GM10248 (cell line): ENCODE results near the gene C5orf63.
"Not testable (repeated sequence)": the region's sequence is repeated elsewhere in the genome, so short reads cannot be mapped to it uniquely, and the experiment has no call there.

ENCODE experiments used
- CTCF ChIA-PET: fragments of 300-600 bp; sonication (Branson Sonifier 250); formaldehyde crosslinking; extraction: SDS; loops from one replicate; lab custom pipeline; 2021; ENCODE audit warnings: antibody characterized with exemption; lab: Yijun Ruan, JAX
- POLR2A ChIA-PET: fragments of 350-650 bp; sonication (Branson Sonifier 250); formaldehyde crosslinking; extraction: SDS; loops from one replicate; lab custom pipeline; 2020; ENCODE audit warnings: antibody characterized with exemption; lab: Yijun Ruan, JAX
- DNase-seq: peaks from one replicate; pipeline ENCODE4 v3.0.0; 2012; ENCODE audit errors: extremely low spot score
- TF ChIP-seq, protein P1 (sequence below): IDR thresholded peaks from 2 replicates; pipeline ENCODE4 v1.5.1; 2012; ENCODE audit warnings: mild to moderate bottlenecking, low read depth; ENCODE audit errors: extremely low read depth, missing control alignments, control extremely low read depth

Gene C5orf63

DNA sequence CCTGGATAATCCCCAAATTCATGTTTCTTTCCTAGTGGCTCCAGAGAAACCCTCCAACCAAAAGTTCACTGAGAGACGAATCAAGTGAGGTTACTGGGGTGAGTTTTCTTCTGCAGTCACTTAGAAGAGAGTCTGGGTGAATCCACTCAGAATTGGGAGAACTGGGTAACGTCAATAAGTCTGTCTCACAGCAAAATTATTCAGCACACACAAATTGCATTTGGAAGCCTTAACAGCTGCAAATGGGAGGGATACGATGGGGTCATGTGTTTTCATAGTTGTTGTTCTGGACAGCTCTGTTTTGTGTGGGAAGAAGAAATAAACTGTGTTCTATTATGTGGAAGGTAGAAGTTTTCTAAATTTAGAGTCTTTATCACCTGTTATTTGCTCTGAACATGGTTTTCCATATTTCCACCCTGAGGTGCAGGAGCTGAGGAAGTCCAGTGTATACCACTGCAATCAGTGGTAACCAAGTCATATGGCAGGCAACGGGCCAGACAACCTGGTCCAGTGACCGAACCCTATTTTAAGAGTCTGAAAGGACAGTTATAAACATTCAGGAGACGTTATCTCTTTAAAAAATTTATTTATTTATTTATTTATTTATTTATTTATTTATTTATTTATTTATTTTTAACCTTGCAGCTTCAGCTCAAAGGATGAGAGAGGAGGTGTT lies 64.9 kb downstream of the C5orf63 start:
- DNase-seq: no peak
- POLR2A ChIA-PET: no interaction called here
- TF ChIP-seq, protein P1, sequence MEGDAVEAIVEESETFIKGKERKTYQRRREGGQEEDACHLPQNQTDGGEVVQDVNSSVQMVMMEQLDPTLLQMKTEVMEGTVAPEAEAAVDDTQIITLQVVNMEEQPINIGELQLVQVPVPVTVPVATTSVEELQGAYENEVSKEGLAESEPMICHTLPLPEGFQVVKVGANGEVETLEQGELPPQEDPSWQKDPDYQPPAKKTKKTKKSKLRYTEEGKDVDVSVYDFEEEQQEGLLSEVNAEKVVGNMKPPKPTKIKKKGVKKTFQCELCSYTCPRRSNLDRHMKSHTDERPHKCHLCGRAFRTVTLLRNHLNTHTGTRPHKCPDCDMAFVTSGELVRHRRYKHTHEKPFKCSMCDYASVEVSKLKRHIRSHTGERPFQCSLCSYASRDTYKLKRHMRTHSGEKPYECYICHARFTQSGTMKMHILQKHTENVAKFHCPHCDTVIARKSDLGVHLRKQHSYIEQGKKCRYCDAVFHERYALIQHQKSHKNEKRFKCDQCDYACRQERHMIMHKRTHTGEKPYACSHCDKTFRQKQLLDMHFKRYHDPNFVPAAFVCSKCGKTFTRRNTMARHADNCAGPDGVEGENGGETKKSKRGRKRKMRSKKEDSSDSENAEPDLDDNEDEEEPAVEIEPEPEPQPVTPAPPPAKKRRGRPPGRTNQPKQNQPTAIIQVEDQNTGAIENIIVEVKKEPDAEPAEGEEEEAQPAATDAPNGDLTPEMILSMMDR: no peak
- CTCF ChIA-PET: interaction anchor here (1.2 to 2.4 kb wide), 6 partner anchors 9 to 32 kb away, joined by 3 to 13 read pairs (median 4); no protein-coding TSS in a partner anchor

DNA sequence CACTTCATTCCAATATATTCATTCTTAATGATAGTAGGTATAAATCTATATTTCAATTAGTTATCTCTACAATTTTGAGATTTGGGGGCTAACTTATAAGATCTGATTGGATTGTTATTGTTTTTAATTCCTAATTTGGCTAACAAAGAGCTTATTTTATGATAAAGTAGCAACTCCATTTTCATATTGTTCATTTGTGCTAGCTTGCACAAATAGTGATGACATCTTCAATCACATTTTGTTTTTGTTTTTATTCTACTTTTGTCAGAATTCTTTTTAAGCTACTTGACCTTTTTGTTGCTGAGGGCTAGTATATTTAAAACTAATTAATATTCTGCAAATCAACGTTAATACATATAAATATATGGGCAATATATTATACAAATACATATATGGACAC lies 65.8 kb downstream of the C5orf63 start:
- TF ChIP-seq, protein P1: no peak
- POLR2A ChIA-PET: no interaction called here
- CTCF ChIA-PET: interaction anchor here (0.7 to 2.4 kb wide), 4 partner anchors 9 to 31 kb away, joined by 4 to 13 read pairs (median 6); no protein-coding TSS in a partner anchor
- no peak for DNase-seq

DNA sequence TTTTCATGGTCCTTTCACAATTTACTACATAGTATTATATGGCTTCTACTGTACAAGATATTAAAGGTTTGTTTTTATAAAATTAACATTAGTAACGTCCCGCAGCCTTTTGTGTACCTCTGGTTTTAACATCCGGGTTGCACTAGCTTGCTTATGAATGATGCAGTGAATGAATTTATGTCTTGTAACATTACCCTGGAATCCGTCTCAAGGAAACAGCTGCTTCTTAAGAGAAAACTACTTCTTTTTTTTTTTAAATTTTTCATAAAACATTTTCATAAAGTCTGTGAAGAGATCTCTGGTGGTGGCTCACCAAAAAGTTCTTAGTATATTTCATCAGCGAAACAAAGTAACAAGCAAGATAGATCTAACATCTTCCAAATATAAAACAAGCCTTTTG lies 66.6 kb downstream of the C5orf63 start:
- no peak for DNase-seq
- ChIA-PET POLR2A (no interaction called here), CTCF (interaction anchor here (1.0 to 2.5 kb wide), 4 partner anchors 8 to 24 kb away, joined by 3 to 7 read pairs (median 4); partner anchors contain the start of gene MARCHF3)
- TF ChIP-seq, protein P1: no peak

DNA sequence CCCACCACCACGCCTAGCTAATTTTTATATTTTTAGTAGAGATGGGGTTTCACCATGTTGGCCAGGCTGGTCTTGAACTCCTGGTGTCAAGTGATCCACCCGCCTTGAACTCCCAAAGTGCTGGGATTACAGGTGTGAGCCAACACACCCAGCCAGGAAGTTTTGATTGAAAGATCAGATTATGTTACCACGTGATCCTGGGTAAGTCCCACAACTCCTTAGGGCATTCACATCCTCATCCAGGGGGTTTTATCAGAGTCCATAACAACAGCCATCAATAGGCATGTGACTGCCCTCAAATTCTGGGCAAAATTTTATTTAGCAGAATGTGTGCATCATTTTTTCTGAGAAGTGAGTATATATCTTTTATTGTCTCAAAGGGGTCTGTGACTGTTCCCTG lies 68.0 kb downstream of the C5orf63 start:
- DNase-seq, POLR2A ChIA-PET: not testable (repeated sequence)
- CTCF ChIA-PET: interaction anchor here (1.6 to 2.5 kb wide), 3 partner anchors 14 to 23 kb away, joined by 4 to 7 read pairs (median 6); no protein-coding TSS in a partner anchor

DNA sequence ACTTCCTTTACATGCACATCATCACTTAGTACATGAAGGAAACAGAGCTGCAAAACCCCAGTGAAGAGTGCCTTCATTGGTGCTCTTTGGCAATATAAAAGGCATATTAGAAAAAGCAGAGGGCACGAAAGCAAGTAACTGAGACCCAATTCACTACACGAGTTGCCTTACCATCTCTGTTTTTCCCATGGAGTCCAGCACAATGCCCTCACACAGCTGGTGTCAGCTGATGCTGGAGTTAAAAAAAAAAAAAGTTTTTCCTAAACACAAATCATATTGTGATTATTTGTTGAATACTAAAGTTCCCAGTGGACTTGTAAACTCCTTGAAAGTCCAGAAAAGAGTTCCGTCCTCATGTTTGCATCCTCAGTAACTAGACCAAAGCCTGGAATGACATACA lies 68.6 kb downstream of the C5orf63 start:
- TF ChIP-seq, protein P1: no peak
- ChIA-PET POLR2A (interaction anchor here (0.7 kb wide), 1 partner anchor 25 kb away, joined by 3 read pairs; no protein-coding TSS in a partner anchor), CTCF (interaction anchor here (1.6 to 2.5 kb wide), 3 partner anchors 13 to 23 kb away, joined by 4 to 7 read pairs (median 6); no protein-coding TSS in a partner anchor)

DNA sequence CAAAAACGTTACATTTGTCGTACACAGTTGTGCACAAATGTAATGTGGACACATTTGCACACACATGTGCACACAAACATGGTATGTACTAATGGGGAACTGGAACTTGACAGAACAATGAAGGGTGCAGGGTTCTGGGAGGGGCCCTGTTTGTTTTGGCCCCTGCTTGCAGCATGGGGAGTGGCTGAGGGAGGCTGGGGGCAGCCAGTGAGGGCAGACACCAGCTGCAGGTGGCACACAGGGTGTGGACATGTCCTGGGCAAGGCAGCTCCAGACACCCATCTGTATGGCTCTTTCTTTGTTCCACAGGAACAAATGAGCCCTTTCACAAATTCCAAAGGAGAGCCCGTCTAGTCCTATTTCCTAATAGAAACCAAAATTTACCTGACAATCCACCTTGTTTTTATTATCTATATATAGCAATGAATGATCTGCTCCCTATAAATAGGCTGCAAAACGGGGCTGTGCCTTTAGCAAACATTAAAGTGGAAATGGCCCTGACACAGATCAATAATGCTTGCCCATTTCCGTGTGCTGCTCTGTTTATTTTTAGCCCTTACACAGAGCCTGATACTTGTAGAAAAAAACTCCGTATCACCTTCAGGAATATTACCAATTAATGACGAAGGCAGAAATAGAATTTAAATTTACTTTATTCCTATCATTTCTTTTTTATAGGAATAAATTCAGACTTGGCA lies 69.4 kb downstream of the C5orf63 start:
- POLR2A ChIA-PET: interaction anchor here (0.7 kb wide), 1 partner anchor 26 kb away, joined by 3 read pairs; no protein-coding TSS in a partner anchor
- CTCF ChIA-PET: interaction anchor here (1.2 to 2.5 kb wide), 4 partner anchors 12 to 40 kb away, joined by 3 to 7 read pairs (median 5); no protein-coding TSS in a partner anchor
- TF ChIP-seq, protein P1: no peak
- DNase-seq: no peak

More for the DNA sequence above, 68.6 kb downstream of the C5orf63 start:
- no peak for DNase-seq

DNA sequence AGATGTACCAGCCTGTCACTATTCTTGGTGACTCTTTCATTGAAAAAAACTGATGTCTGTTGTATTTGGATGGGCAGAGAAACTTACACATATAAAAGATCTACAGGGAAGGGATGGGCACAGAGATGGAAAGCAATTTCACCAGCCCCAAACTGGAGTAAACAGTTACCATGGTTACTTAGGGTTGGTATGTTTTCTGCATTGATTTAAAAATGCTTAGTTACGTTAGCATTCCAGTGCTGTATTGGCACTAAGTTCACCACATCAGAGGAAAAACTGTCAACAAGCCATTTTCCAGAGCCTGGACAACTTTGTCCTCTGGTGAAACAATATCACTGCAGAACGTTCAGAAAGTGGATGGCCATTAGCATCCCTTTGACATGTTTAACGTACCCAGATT lies 70.9 kb downstream of the C5orf63 start:
- ChIA-PET POLR2A (no interaction called here), CTCF (no interaction called here)
- DNase-seq: no peak
- TF ChIP-seq, protein P1: no peak
